ENCODE results near the gene OOSP4A.

The OOSP4A gene

DNA sequence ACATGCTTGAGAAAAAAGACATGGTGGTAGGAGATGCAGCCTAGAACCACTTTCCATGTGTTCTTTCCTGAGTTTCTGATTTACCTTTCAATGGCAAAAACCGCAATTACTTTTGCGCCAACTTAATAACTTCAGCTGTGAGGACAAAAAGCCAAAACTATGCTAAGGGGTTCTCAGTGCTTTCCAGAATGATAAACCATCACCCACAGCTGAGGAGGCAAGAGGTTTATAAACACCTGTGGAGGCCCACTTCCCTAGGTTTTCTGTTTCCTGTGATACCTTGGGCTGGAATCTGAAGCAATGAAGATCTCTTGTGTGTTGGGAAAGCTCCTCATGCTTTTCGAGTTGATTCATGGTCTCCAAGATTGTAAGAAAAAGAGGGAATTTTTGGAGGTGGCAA lies at the start of gene OOSP4A:
Gene OOSP4A (plus strand): TSS at position 301 of the 400 bp plus-strand sequence. CDS start 0 bp downstream, at position 301.
- DNase-seq = no peak

DNA sequence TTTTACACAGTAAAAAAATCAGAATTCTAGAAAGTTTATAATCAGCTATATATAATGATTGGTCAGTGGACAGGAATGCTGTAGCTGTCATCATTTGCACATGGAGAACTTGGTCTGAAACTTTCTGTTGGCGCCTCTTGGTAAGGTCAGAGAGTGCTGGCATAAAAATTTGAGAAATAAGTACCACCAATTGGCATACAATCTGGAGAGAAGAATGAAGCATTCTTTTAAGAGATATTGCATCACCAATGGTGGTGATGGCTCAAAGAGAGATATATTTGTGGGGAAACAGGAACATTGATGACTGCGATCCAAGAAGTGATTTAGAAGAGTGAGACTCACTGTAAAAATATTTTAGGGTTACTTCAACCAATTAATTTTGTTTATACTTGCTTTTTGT lies 45.4 kb upstream of the OOSP4A start:
- no peak for DNase-seq

DNA sequence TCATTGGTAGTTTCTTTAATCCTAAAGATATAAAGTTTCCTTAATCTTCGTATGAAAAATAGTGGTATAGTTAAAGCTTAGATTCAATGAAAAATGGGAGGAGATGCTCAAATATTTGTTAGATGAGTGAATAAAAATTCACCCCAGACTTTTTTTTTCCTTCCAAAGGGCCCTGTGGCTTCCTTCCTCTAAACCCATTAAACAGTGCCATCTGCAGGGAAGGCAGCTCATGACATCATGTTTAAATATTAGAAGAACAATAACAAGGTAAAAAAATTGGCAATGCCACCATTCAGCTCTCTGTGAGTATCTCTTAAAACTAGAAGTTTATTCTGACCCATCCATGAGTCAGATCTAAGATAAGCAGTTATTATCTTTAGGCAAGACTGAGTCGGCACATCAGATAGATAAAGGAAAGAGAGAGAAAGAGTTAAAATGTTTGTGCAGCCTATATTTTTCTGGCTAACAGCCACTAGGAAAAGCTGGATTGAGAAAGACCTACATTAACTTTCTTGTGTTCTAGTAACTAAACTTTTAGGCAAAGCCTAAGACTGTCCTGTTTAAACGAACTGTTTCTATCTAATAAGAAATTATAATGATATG lies 44.7 kb upstream of the OOSP4A start:
- DNase-seq = peak; percentile 0

DNA sequence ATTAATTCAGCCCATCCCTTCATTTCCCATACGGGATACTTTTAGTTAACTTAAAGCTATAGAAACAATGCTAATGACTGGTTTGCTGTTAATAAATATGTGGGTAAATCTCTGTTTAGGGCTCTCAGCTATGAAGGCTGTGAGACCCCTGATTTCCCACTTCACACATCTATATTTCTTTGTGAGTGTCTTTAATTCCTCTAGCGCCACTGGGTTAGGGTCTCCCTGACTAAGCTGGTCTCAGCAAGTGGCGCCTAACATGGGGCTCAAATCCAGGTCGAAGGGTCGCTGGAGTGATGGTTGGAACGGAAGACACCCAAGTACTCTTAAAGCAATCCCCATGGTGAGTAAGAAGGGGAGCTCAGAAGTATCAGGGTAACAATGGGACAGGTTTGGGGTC lies 40.0 kb upstream of the OOSP4A start:
- DNase-seq = no peak

DNA sequence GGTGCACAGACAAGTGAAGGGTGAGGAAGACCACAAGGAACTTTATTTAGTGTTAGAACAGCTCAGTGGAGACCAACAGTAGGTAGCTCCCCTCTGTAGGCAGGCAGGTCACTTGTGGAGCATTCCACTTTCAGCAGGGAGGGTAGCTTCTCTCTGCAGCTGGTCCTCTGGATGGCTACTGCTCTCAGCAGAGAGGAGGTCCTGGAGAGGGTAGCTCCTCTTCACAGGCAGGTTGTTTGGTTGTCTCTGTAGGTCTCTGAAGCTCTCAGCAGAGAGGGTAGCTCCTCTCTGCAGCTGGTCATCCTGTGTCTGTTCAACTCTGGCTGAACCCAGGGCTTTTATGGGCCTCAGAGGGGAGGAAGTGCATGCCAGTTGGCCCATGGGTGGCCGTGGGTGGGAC lies 32.1 kb upstream of the OOSP4A start:
- no peak for DNase-seq

DNA sequence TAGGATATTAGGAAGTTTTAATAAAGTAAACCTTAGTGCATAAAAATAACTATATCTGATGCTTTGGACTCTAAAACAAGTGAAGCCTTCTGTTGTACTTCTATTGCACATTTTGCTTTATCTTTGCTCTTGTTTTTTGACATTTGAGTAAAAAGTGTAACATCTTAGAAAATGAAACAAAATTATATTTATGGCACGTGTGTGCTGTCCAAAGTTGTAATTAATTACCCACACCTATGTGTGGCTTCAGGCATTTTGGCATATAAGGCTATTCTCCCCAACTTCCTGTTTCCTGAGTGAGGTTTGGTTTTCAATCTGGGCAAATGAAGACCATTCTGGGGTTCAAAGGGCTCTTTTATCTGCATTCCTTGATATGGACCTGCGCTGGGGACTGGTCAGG lies 25.7 kb upstream of the OOSP4A start, which contains the start of gene OOSP1:
Gene OOSP1 (plus strand): TSS at position 301 of the 400 bp plus-strand sequence. CDS start 23 bp downstream, at position 324.
- DNase-seq = no peak

DNA sequence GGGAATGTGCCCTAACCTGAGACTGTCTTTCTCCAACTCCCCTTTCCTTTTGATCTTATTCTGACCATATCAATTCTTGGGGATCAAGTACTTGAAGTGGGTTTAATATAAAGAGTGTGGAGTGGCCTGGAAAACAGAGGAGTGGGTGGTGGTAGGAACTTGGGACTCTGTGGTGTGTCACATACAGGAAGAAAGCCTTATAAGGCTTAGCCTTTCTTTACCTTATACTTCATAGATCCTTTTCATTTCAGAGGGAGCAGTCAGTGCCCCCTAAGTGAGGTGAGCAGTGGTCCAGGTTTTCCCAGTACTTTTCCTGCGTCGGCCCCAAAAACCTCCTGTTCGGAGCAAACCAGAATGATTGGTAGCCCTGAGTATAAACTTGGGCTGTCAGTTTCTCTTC lies 25.1 kb upstream of the OOSP4A start:
- no peak for DNase-seq

DNA sequence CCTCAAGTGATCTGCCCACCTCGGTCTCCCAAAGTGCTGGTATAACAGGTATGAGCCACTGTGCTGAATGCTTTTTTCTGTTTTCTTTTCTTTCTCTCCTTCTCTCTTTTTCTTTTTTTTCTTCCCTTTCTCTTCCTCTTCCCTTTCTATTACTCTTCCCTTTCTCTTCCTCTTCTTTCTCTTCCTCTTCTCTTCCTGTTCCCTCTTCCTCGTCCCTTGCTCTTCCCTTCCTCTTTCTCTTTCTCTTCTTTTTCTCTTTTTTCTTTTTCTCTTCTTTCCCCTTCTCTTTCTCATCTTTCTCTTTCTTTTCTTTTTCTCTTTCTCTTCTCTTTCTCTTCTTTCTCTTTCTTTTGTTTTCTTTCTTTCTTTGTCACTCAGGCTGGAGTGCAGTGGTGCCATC lies 24.4 kb upstream of the OOSP4A start:
- DNase-seq = no peak

DNA sequence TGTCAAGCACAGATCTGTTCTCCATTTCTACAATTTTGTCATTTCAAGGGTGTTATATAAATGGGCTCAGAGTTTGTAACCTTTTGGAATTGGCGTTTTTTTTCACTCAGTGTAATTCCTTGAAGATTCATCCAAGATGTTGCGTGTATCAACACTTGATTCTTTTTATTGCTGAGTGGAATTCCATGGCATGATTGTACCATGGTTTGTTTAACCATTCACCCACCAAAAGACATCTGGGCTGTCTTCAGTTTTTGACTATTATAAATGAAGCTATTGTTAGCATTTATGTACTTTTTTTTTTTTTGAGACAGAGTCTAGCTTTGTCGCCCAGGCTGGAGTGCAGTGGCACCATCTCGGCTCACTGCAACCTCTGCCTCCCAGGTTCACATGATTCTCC lies 22.7 kb upstream of the OOSP4A start:
- DNase-seq = no peak

DNA sequence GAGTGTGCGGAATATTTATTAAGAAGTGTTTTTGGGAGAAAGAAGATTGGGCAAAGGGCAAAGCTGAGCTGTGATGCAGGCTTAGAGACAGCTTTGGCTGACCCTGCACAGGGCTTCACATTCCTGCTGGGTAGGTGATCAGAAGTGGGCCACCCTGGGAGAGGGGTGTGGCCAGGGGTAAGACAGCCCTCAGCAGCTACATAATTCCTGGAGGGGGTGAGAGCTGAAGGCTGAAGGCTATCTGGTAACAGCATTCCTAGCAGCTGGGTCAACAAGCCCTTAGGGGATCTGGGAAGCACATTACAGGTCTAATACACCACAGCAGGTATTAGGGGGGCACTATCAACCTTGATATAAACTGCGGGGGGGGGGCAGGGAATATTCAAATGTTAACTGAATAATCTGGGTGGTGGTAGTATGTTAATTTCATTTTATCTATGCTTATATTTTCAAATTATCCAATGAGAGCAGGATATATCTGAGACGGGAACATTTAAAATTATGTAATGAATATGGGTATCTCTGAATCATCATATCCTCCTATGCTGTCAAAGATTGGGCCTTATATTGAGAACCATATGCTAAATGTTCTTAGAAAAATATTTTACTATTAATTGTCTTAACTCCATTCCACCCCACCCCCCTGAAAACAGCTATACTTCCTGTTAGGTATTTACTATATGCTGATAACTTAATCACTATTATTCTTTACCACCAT lies 19.7 kb upstream of the OOSP4A start:
- DNase-seq = no peak

DNA sequence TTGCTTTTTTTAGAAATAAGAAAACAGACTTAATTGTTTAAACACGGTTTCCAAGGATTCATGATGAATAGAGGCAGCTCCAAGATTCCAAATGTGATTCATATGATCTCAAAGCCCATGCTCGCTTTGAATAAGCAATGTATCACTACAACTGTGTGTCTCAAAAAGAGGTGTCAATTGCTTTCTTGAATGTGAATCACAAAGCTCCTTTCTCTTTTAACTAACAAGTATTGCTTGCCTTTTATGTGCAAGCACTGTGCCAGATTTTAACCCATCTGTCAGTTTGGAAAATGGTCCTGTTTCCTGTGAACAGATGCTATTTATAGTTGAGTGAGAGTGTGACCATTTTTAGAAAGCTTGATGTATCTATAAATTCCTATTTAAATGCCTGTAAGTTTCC lies 19.1 kb upstream of the OOSP4A start:
- no peak for DNase-seq

DNA sequence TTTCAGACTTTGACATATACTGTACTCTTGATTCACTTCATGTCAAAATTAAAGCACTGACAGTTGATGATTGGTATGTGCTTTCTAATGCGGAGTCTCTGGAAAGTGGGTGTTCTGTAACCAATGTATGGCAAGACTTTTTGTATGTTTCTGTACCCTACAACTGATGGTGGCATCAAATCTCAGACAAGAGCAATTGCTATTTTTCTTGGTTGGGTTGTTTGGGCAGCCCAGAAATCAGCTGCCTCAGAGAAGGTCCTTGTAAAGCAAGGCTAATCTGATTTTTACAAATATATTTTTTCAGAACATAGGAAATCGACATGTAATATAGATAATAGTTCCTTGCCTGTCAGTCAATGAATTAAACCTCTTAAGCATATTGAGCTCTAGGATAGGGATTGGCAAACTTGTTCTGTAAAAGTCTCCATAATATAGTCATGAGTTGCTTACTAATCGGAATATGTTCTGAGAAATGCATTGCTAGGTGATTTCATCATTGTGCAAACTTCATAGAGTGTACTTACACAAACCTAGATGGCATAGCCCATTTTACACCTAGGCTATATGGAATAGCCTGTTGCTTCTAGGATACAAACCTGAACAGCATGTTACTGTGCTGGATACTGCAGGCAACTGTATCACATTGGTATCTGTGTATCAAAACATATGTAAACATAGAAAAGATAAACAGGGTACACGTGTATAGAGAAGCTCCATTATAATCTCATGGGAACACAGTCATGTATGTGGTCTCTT lies 10.2 kb upstream of the OOSP4A start:
- DNase-seq = no peak

DNA sequence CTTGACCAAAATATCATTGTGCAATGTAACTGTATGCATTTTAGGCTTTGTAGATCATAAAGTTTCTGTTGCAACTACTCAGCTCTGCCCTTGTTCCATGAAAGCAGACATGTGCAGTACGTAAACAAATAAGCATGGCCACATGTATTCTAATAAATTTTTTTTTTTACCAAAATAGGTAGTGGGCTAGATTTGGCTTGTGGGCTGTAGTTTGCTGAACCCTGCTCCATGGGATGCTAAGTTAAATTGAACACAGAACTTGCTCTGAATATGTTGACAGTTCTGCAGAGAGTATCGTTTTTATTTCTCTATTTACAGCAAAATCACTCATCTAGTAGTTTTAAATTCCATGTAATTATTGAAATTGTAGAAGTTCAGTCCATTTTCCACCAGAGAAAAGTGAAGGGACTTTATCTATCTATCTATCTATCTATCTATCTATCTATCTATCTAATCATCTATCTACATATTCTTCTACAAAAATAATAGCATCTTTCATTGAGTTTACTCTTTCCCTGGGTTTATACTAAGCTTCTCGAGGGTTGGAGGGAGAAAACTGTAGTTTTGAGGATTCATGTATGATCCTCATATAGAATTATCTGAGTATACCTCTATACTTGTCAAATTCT lies 9.5 kb upstream of the OOSP4A start:
- no peak for DNase-seq

DNA sequence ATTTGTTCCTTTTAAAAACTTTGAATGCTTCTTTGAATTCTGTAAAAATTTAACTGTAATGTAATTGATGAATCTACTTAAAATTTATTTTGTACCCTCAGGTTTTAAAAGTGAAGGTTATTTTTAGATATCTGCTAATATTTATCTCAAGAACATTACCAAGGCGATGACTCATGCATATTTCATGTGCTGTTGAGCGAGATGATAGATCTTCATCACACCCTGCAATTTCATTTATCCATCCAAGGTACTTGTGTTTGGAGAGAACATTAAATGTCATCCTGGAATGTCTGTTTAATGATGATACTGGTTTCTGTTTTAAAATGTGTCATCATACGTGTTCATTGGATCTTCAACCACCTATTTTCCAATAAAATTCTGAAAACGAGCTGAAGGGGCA lies 6.7 kb upstream of the OOSP4A start:
- DNase-seq = no peak

DNA sequence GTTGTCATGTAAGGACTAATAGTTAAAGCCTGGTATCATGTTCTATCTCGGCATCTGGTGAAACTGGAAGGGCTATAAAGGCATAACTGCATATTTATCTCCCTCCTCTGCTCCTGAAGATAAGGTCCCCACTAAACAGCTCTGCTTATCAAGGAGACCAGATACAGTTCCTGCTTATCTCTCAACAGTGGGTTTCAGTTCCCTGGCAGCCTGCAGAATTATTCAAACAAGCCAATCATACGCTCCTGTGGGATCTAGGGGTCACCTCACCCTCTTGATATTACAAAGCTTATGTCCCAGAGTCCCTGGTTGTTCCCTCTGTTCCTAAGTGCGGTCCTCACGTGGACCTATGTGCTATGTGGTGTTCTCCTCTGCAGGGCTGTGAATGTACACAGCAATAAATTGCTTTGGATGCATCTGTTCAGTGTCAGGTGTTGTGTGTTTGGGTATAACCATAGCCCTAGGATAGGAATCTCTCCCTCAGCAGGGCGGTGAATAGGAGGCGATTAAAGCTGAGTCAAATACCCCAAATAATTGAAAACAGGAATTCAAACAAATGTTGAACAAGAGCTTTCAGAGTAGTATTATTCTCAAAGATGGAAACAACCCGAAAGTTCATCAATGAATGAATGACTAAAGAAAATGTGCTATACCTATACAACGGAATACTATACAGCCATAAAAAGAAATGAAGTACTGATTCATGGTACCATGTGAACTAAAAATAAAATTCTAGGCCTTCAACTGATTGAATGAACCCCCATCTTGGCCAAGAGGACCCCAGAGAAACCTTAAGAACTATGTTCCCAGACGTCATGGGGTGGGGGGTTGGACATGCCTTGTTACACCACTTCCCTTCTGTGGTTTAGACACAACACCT lies 3.1 kb upstream of the OOSP4A start:
- no peak for DNase-seq

DNA sequence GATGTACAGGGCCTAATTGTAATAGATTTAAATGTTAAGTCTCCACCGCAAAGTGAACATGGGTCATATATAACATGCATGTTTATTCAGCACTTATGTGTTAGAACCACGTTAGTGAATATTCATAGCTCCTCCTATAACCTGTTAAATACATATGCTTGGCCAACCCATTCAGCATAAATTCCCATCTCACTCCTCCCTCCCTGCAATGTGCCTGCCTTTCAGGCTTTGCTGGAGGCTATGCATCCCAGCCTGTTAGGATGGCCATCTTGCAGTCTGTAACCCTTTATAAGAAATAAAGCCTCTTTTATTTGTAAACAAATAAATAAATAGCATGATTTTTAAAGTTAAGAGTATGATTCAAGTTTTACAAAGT lies 1.7 kb upstream of the OOSP4A start:
- no peak for DNase-seq

DNA sequence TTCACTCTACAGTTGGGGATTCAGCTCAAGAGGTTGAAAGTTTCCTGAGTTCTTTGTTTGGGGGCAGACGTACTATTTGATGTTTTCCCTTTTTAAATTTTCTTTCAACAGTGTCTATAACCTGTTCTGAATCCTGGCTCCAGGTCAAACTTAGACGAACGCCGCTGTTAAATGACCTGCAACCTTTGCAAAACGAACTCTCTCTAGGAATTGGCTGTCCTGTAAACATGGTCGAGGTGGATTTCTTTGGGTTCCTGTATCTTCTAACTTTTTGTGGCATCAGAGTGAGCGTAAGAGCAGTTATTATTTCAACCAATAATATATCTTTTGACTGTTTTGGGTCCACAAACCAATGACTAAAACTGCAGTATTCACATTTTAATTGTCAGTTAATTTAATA lies 1.6 kb downstream of the OOSP4A start:
- DNase-seq = no peak

DNA sequence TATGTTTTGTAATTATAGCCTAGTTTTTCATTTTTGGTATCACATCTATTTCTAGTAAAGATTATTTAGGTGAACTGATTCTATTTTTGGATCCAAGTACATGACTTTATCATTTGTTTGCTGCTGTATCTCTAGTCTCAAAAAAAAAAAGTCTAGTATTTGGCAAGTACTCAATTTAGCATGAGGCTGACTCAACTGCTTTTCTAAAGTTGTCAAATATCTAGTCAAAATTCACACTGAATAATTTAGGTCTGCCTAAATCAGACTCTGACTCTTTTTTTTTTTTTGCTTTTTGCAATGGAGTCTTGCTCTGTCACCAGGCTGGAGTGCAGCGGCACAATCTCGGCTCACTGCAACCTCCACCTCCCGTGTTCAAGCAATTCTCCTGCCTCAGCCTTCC lies 2.4 kb downstream of the OOSP4A start:
- DNase-seq = no peak

DNA sequence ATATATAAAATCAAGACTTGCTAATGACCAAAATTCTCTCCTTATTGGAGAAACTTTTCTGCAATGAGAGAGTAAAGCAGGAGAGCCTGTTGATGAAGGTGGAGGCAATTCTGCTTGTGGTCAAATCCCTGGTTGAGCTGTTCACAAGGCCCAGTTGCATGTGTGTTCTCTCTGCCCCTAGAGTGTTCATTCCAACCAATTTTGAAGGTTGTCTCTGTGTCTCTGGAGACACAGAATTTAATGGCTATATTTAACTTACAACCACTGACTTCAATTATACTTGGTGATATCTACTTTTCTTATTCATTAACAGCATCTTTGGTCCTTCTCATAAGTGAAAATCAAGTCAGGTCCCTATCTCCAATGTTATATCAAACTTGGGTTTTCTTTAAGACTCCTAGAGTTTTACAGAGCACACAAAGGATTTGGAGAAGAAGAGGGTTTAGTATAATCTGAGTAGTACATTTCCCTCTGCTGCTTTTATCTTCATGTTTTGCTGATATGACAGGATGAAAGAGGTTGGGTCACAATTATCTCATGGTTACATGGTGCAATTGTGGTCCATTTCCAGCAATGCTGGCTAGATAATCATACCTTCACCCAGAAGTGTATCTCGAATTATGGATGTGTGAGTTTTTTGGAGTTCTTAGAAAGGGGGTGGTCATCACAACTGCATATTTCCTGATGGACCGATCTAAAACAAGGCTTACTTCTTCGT lies 4.0 kb downstream of the OOSP4A start:
- DNase-seq = no peak

DNA sequence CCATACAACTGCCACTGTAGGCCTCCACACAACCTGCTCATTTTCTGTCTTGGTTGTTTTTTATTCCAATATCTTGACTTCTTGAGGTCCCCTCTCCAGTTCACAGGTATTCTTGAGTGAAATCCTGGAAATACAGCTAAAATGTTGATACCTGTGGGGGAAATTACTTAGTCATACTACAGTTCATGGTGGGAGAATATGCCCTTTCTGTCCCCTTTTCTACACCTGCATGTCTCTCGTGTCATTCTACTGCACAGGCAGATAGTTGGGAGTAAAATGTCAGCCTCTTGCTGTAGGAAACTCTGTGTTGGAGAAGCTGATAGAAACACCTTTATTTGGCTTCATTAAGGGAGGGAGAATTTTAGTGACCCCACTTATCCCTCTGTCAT lies 4.6 kb downstream of the OOSP4A start:
- DNase-seq = no peak

DNA sequence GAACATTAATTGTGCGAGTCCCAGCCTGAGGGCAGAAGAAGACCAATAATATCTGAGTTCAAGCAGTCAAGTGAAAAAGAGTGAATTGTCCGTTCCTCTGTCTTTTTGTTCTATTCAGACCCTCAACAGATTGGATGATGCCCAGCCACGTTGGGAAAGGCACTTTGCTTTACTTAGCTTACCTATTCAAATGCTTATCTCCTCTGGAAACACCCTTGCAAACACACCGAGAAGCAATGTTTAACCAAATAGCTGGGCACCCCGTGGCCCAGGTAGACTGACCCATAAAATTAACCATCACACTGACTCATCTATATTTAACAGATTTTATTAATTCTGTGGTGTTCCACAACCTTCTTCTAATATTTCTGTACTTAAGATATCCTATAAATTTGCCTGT lies 9.3 kb downstream of the OOSP4A start:
- DNase-seq = no peak
